A549 (cell line): ENCODE data around the gene SIDT1. TPM values are rescaled to one million over a fixed set of nuclear protein-coding genes. Genes with fewer than 3 reads are reported as not detected.

ENCODE experiments used
- BHLHE40 ChIP-seq: IDR thresholded peaks from 2 replicates; pipeline ENCODE4 v1.6.1; 2012; ENCODE audit warnings: low read depth, low read length, inconsistent platforms
- CBX2 ChIP-seq: fragments of 200-600 bp; sonication (generic); IDR thresholded peaks from 2 replicates; pipeline ENCODE4 v1.6.1; 2016; ENCODE audit warnings: low read depth, mild to moderate bottlenecking, borderline replicate concordance
- CBX8 ChIP-seq: fragments of 200-600 bp; sonication (generic); IDR thresholded peaks from 2 replicates; pipeline ENCODE4 v1.6.1; 2016
- CEBPB ChIP-seq, 2 experiments: fragments of >200 bp in 1 of 2; sonication (Bioruptor Twin) in 1 of 2; formaldehyde crosslinking in 1 of 2; IDR thresholded peaks; 2 replicates each; pipeline ENCODE4 v1.6.1; 2012 to 2016
- CHD4 ChIP-seq: fragments of 200-600 bp; sonication (generic); IDR thresholded peaks from 2 replicates; pipeline ENCODE4 v1.6.1; 2016; ENCODE audit warnings: antibody characterized with exemption, mild to moderate bottlenecking, borderline replicate concordance
- EP300 ChIP-seq, 2 experiments: fragments of >200 bp; sonication (Bioruptor Twin); formaldehyde crosslinking; IDR thresholded peaks; 2 replicates in 1 of 2; 3 replicates in 1 of 2; pipeline ENCODE4 v1.6.1; 2016 to 2017
- ESRRA ChIP-seq: fragments of 150-350 bp; IDR thresholded peaks from 2 replicates; pipeline ENCODE4 v1.6.1; 2014; ENCODE audit warnings: mild to moderate bottlenecking, low read length, borderline replicate concordance
- FOSB ChIP-seq: fragments of 250-450 bp; sonication (Bioruptor Pico); IDR thresholded peaks from 2 replicates; pipeline ENCODE4 v1.5.0; 2020; ENCODE audit warnings: mild to moderate bottlenecking, moderate library complexity
- FOSL2 ChIP-seq, 2 experiments: fragments of 450-650 bp in 1 of 2; fragments of >200 bp in 1 of 2; sonication (Bioruptor Twin) in 1 of 2; formaldehyde crosslinking; IDR thresholded peaks; 2 replicates each; pipeline versions ENCODE4 v1.5.0 to v1.6.1; 2016 to 2020; ENCODE audit warnings: mild to moderate bottlenecking in 1 of 2, moderate library complexity in 1 of 2
- FOXS1 ChIP-seq: fragments of 250-450 bp; sonication (Bioruptor Pico); IDR thresholded peaks from 2 replicates; pipeline ENCODE4 v1.5.0; 2020; ENCODE audit warnings: mild to moderate bottlenecking, moderate library complexity
- HOXB5 ChIP-seq: fragments of 250-450 bp; sonication (Bioruptor Pico); IDR thresholded peaks from 2 replicates; pipeline ENCODE4 v1.5.0; 2020; ENCODE audit warnings: mild to moderate bottlenecking, moderate library complexity
- JUN ChIP-seq, 2 experiments: fragments of >200 bp; sonication (Bioruptor Twin); formaldehyde crosslinking; IDR thresholded peaks; 2 replicates in 1 of 2; 3 replicates in 1 of 2; pipeline ENCODE4 v1.6.1; 2016 to 2017
- JUNB ChIP-seq: fragments of >200 bp; sonication (Bioruptor Twin); formaldehyde crosslinking; IDR thresholded peaks from 2 replicates; pipeline ENCODE4 v1.6.1; 2016
- KDM1A ChIP-seq: fragments of 200-600 bp; sonication (generic); IDR thresholded peaks from 2 replicates; pipeline ENCODE4 v1.6.1; 2016; ENCODE audit warnings: low read depth, mild to moderate bottlenecking
- MAFK ChIP-seq: fragments of 450-650 bp; IDR thresholded peaks from 2 replicates; pipeline ENCODE4 v1.6.1; 2014; ENCODE audit not compliant: partially characterized antibody
- MAX ChIP-seq: IDR thresholded peaks from 2 replicates; pipeline ENCODE4 v1.6.1; 2012
- MAZ ChIP-seq: fragments of 150-350 bp; IDR thresholded peaks from 2 replicates; pipeline ENCODE4 v1.6.1; 2014; ENCODE audit warnings: antibody characterized with exemption, low read depth, low read length, borderline replicate concordance
- MYC ChIP-seq: IDR thresholded peaks from 2 replicates; pipeline ENCODE4 v1.6.1; 2012; ENCODE audit warnings: mild to moderate bottlenecking, inconsistent platforms, low read length, improper control_type of control experiment, borderline replicate concordance
- NFE2L2 ChIP-seq: fragments of 150-350 bp; conservative IDR thresholded peaks from 2 replicates; pipeline ENCODE4 v1.6.1; 2014; ENCODE audit warnings: low read length
- NPAS2 ChIP-seq: fragments of 250-450 bp; sonication (Bioruptor Pico); IDR thresholded peaks from 2 replicates; pipeline ENCODE4 v1.8.0; 2022; ENCODE audit warnings: mild to moderate bottlenecking, moderate library complexity, borderline replicate concordance
- PHF8 ChIP-seq: fragments of 200-600 bp; sonication (generic); IDR thresholded peaks from 2 replicates; pipeline ENCODE4 v1.6.1; 2016; ENCODE audit warnings: low read depth, mild to moderate bottlenecking, antibody characterized with exemption, moderate library complexity, borderline replicate concordance
- POLR2A ChIP-seq: IDR thresholded peaks from 2 replicates; pipeline ENCODE4 v1.6.1; 2012; ENCODE audit warnings: mild to moderate bottlenecking, low read length
- POLR2AphosphoS2 ChIP-seq: conservative IDR thresholded peaks from 2 replicates; pipeline ENCODE4 v1.6.1; 2012; ENCODE audit warnings: low read length, improper control_type of control experiment, inconsistent platforms
- RAD21 ChIP-seq, 2 experiments: fragments of >200 bp in 1 of 2; sonication (Bioruptor Twin) in 1 of 2; formaldehyde crosslinking in 1 of 2; IDR thresholded peaks in 1 of 2; conservative IDR thresholded peaks in 1 of 2; 2 replicates in 1 of 2; 3 replicates in 1 of 2; pipeline ENCODE4 v1.6.1; 2012 to 2018; ENCODE audit warnings: inconsistent platforms in 1 of 2
- REST ChIP-seq: fragments of 200-600 bp; sonication (generic); IDR thresholded peaks from 2 replicates; pipeline ENCODE4 v1.6.1; 2016; ENCODE audit warnings: antibody characterized with exemption, mild to moderate bottlenecking, moderate library complexity
- RFX5 ChIP-seq: fragments of 450-650 bp; IDR thresholded peaks from 2 replicates; pipeline ENCODE4 v1.7.1; 2014; ENCODE audit warnings: antibody characterized with exemption, mild to moderate bottlenecking, moderate library complexity
- SREBF2 ChIP-seq: fragments of 450-650 bp; IDR thresholded peaks from 2 replicates; pipeline ENCODE4 v1.6.1; 2014; ENCODE audit warnings: mild to moderate bottlenecking, moderate library complexity
- TFCP2L1 ChIP-seq: fragments of 250-450 bp; sonication (Bioruptor Pico); IDR thresholded peaks from 2 replicates; pipeline ENCODE4 v1.5.0; 2021; ENCODE audit warnings: mild to moderate bottlenecking
- TP53 ChIP-seq: fragments of 250-450 bp; sonication (Bioruptor Pico); IDR thresholded peaks from 2 replicates; pipeline ENCODE4 v1.5.0; 2021; ENCODE audit warnings: mild to moderate bottlenecking, moderate library complexity
- ZC3H11A ChIP-seq: fragments of 450-650 bp; IDR thresholded peaks from 2 replicates; pipeline ENCODE4 v1.6.1; 2014; ENCODE audit warnings: antibody characterized with exemption, mild to moderate bottlenecking
- ZFP36 ChIP-seq: fragments of 450-650 bp; IDR thresholded peaks from 2 replicates; pipeline ENCODE4 v1.6.1; 2014; ENCODE audit warnings: borderline replicate concordance; ENCODE audit not compliant: partially characterized antibody
- ZSCAN20 ChIP-seq: fragments of 250-450 bp; sonication (Bioruptor Pico); IDR thresholded peaks from 2 replicates; pipeline ENCODE4 v1.8.0; 2022; ENCODE audit warnings: mild to moderate bottlenecking, moderate library complexity
- polyA plus RNA-seq, 4 experiments: library from polyadenylated mRNA; depleted of rRNA in 3 of 4; stranded (reverse); fragments of >200 nt; fragmentation: RNase III in 1 of 4; extraction: RNeasy Plus Mini Kit Qiagen cat#74134 plus additional on column Dnase treatment in 1 of 4; gene quantifications; 2 replicates in 3 of 4; 3 replicates in 1 of 4; pipeline ENCODE4 v1.2.3, GENCODE V29; 2011 to 2017
- TF ChIP-seq, protein P1 (sequence below): fragments of >200 bp; sonication (Bioruptor Twin); formaldehyde crosslinking; IDR thresholded peaks from 3 replicates; pipeline ENCODE4 v1.5.1; 2016
- TF ChIP-seq, protein P2 (sequence below): fragments of >200 bp; sonication (Bioruptor Twin); formaldehyde crosslinking; IDR thresholded peaks from 2 replicates; pipeline ENCODE4 v1.6.1; 2016
- TF ChIP-seq, protein P3 (sequence below): IDR thresholded peaks from 2 replicates; pipeline ENCODE4 v1.6.1; 2012; ENCODE audit warnings: low read depth, borderline replicate concordance

Gene SIDT1
- polyA plus RNA-seq, 2 of the 4 experiments (the other 2 are of a cell fraction) = 0.43 to 7.5 TPM

- no peak for TF ChIP-seq MAZ
- no peak for TF ChIP-seq PHF8
- TF ChIP-seq ESRRA = no peak
- TF ChIP-seq, protein P1, sequence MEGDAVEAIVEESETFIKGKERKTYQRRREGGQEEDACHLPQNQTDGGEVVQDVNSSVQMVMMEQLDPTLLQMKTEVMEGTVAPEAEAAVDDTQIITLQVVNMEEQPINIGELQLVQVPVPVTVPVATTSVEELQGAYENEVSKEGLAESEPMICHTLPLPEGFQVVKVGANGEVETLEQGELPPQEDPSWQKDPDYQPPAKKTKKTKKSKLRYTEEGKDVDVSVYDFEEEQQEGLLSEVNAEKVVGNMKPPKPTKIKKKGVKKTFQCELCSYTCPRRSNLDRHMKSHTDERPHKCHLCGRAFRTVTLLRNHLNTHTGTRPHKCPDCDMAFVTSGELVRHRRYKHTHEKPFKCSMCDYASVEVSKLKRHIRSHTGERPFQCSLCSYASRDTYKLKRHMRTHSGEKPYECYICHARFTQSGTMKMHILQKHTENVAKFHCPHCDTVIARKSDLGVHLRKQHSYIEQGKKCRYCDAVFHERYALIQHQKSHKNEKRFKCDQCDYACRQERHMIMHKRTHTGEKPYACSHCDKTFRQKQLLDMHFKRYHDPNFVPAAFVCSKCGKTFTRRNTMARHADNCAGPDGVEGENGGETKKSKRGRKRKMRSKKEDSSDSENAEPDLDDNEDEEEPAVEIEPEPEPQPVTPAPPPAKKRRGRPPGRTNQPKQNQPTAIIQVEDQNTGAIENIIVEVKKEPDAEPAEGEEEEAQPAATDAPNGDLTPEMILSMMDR = peak; percentile 31; the same call in 2 of the 3 replicates
- no peak for TF ChIP-seq ZSCAN20
- no peak for TF ChIP-seq TP53 (CRISPR knock-in tag)
- TF ChIP-seq CHD4 = no peak
- no peak for TF ChIP-seq MAFK
- no peak for TF ChIP-seq TFCP2L1 (CRISPR knock-in tag)
- TF ChIP-seq MAX = peak; percentile 31; the same call in 1 of the 2 replicates
- no peak for TF ChIP-seq POLR2A
- no peak for TF ChIP-seq BHLHE40
- no peak for TF ChIP-seq REST
- TF ChIP-seq NPAS2 (CRISPR knock-in tag) = no peak
- no peak for TF ChIP-seq CBX8
- no peak for TF ChIP-seq CEBPB (IDR thresholded peaks at IDR 0.05)
- peak; percentile 26; the same call in 1 of the 2 replicates for TF ChIP-seq JUNB
- no peak for TF ChIP-seq EP300 (IDR thresholded peaks at IDR 0.05)
- no peak for TF ChIP-seq MYC
- TF ChIP-seq, protein P2, sequence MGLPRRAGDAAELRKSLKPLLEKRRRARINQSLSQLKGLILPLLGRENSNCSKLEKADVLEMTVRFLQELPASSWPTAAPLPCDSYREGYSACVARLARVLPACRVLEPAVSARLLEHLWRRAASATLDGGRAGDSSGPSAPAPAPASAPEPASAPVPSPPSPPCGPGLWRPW = no peak
- no peak for TF ChIP-seq FOSB (CRISPR knock-in tag)
- TF ChIP-seq CBX2 = no peak
- TF ChIP-seq FOXS1 (CRISPR knock-in tag) = no peak
- TF ChIP-seq ZC3H11A = no peak
- no peak for TF ChIP-seq SREBF2
- no peak for TF ChIP-seq NFE2L2
- TF ChIP-seq POLR2AphosphoS2 = no peak
- TF ChIP-seq RAD21 (conservative IDR thresholded peaks at IDR 0.05 in 1 of 2, IDR thresholded peaks at IDR 0.05 in 1 of 2) = peak; percentile 59 to 62; a peak in 4 of 5 replicates
- TF ChIP-seq ZFP36 = no peak
- TF ChIP-seq RFX5 = no peak
- TF ChIP-seq JUN (IDR thresholded peaks at IDR 0.05) = no peak
- TF ChIP-seq, protein P3, sequence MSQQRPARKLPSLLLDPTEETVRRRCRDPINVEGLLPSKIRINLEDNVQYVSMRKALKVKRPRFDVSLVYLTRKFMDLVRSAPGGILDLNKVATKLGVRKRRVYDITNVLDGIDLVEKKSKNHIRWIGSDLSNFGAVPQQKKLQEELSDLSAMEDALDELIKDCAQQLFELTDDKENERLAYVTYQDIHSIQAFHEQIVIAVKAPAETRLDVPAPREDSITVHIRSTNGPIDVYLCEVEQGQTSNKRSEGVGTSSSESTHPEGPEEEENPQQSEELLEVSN = no peak
- no peak for TF ChIP-seq HOXB5 (CRISPR knock-in tag)
- TF ChIP-seq KDM1A = no peak
- TF ChIP-seq FOSL2 (IDR thresholded peaks at IDR 0.05) = no peak
- peak; percentile 60; the same call in 1 of the 2 replicates for TF ChIP-seq FOSL2 (CRISPR knock-in tag; IDR thresholded peaks at IDR 0.05)
Measured at GRCh38 chr3:113557374-113557773, 25.0 kb downstream of the SIDT1 start (continued).
